Measurements from ENCODE around the gene KLHL41.
"Not testable (repeated sequence)": the region's sequence is repeated elsewhere in the genome, so short reads cannot be mapped to it uniquely, and the experiment has no call there.

KLHL41 gene

GRCh38 chr2:169509955-169510354 is 453 bp downstream of the KLHL41 start:
- DNase-seq, result no peak

GRCh38 chr2:169510496-169510895 is 994 bp downstream of the KLHL41 start:
- DNase-seq, result no peak

- DNase-seq, result no peak
Measured at GRCh38 chr2:169511818-169512217, 2.3 kb downstream of the KLHL41 start.

GRCh38 chr2:169512525-169512924 is 3.0 kb downstream of the KLHL41 start:
- DNase-seq, result no peak

- DNase-seq, result no peak
Measured at GRCh38 chr2:169513094-169513493, 3.6 kb downstream of the KLHL41 start.

GRCh38 chr2:169513926-169514325 is 4.4 kb downstream of the KLHL41 start:
- DNase-seq, result no peak

DNA sequence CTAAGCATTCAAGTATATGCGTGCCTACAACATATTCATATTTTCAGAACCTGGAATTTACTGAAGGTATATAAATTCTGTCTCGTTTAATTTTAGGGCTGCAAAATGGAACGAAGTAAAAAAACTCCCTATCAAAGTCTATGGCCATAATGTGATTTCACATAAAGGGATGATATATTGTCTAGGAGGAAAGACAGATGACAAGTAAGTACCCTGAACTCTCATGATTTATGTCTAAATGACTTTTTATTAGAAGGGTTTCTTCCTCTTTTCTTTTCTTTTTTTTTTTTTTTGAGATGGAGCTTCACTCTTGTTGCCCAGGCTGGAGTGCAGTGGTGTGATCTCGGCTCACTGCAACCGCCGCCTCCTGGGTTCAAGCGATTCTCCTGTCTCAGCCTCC is 5.3 kb downstream of the KLHL41 start:
- DNase-seq, result not testable (repeated sequence)

DNA sequence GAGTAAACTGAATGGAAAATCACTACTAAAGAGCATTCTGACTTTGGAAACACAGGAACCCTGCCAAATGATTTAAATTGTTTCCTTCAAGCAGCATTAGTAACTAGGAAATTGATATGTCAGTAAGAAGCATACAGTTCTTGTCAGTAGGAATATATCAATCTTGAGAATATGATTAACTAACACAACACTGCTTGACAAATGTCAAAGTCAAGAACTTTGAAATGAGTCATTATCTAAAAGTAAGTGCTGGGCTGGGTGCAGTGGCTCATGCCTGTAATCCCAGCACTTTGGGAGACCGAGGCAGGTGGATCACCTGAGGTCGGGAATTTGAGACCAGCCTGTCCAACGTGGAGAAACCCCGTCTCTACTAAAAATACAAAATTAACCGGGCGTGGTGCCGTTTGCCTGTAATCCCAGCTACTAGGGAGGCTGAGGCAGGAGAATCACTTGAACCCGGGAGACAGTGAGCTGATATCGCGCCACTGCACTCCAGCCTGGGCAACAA is 7.0 kb downstream of the KLHL41 start:
- not testable (repeated sequence) for DNase-seq

DNA sequence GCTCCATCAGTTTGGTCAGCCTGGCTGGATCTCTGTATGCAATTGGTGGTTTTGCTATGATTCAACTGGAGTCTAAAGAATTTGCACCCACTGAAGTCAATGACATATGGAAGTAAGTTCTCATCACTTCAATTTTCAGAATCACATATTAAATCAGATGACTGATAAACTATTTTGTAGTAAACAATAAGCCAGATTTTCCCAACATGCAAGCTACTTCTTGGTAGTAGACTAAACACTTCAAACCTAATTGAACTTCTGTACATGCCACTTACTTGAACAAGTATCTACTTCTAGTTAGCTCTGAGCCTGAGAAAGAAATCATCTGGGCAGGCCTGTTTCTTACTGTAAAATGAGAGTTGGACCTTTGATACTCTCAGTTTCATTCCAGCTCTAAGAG is 11.4 kb downstream of the KLHL41 start:
- no peak for DNase-seq

GRCh38 chr2:169523681-169524080 is 14.2 kb downstream of the KLHL41 start:
- no peak for DNase-seq

- no peak for DNase-seq
Measured at GRCh38 chr2:169525434-169525833, 15.9 kb downstream of the KLHL41 start.

GRCh38 chr2:169526451-169526850 is 16.9 kb downstream of the KLHL41 start:
- no peak for DNase-seq

- peak in 23 of 58 donors; percentile 1 to 52 (median 7) for DNase-seq
Measured at GRCh38 chr2:169528271-169528701, 18.8 kb downstream of the KLHL41 start.

GRCh38 chr2:169539460-169539859 is 30.0 kb downstream of the KLHL41 start:
- not testable (repeated sequence) for DNase-seq

GRCh38 chr2:169540146-169540545 is 30.6 kb downstream of the KLHL41 start:
- no peak for DNase-seq

DNA sequence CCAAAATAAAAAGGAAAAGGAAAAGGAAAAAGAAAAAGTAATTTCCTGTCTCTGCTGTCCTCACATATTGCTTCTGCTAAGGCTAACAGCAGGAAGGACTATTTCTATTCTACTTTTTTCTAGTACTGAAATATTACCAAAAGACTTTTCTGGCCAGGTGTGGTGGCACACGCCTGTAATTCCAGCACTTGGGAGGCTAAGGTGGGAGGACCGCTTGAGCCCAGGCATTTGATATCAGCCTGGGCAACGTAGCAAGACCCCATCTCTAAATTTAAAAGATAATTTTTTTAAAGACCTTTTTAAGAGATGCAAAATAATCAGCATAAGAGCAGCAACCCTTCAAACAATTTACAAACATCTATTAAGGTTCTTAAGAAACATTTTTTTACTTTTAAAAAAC is 32.9 kb downstream of the KLHL41 start:
- DNase-seq, result no peak

DNA sequence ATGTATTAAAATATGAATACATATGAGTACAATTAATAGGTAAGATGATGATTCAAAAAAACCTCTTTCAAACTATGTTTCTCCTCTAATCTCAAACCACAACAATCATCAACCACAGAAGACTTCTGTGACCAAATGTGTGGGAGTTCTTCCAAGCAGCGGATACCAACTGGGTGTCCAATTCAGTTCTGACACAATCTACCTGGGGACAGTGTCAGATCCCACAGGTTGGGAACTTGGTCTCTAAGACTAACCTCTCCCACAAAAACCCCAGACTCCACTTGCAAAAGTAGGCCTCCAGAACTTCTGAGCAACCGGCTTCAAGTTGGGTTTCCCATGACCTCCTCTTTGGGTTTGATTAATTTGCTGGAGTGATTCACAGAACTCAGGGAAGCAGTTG is 37.3 kb downstream of the KLHL41 start:
- DNase-seq, result no peak

- no peak for DNase-seq
Measured at GRCh38 chr2:169561364-169561763, 51.9 kb downstream of the KLHL41 start.

- DNase-seq, result not testable (repeated sequence)
Measured at GRCh38 chr2:169562084-169562483, 52.6 kb downstream of the KLHL41 start.

GRCh38 chr2:169562519-169562918 is 53.0 kb downstream of the KLHL41 start:
- no peak for DNase-seq

DNA sequence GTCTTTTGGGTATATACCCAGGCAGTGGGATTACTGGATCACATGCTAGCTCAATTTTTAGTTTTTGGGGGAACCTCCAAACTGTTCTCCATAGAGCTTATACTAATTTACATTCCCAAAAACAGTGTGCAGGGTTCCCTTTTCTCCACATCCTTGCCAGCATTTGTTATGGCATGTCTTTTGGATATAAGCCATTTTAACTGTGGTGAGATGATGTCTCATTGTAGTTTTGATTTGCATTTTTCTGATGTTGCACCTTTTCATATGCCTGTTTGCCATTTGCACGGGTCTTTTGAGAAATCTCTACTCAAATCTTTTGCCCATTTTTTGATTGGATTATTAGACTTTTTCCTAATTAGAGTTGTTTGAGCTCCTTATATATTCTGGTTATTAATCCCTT is 56.2 kb downstream of the KLHL41 start:
- no peak for DNase-seq

DNA sequence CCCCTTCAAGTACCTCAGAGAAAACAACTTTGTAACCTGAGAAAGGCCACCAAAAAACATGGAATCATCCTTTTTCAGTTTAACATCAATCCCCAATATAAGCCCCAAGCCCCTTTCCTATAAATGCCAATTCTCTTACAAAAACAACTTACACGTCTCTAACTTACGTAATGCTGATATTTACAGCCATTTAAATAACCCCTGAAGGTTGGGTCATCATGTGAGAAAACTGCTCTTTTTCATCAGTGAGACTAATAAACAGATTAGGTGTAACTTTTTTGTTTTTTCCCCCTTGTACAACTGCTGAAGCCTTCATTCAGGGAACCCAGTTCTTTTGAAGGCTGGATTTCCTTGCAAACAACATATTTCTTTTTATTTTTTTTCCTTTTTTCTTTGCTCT is 60.4 kb downstream of the KLHL41 start:
- no peak for DNase-seq

GRCh38 chr2:169570752-169571151 is 61.2 kb downstream of the KLHL41 start:
- DNase-seq, result not testable (repeated sequence)

DNA sequence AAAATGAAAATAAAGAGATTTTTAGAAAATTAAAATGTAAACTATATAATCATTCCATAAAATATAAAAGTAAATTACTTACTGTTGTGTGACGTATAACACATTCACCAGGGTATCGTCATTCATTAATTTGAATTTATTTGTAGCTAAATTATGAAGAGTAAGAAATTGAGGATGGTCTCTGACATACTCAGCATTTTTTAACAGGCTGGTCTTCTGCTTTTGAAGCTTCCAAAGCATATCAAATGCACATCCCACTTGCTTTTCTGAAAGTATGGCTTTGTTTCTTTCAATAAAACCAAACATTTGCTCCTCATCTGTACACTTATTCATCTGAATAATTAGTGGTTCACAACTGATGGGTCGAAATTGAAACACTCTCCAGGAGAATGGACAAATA is 62.1 kb downstream of the KLHL41 start:
- DNase-seq, result no peak

All from anterior cingulate cortex (tissue), 58 donors.